Left renal cortex interstitium (tissue), 4 donors: ENCODE data around the gene ERC2. TPM values are rescaled to one million over a fixed set of nuclear protein-coding genes. Genes with fewer than 3 reads are reported as not detected.

ENCODE experiments used
- DNase-seq, 4 donors: peaks; one replicate each; pipeline ENCODE4 v3.0.0-alpha.2; 2013; ENCODE audit warnings: low read depth in 4 of 4, low spot score in 2 of 4, missing footprints in 1 of 4
- polyA plus RNA-seq, 4 donors: library from polyadenylated mRNA; unstranded; fragments of 120-200 nt; gene quantifications; one replicate each; pipeline ENCODE4 v1.2.1, GENCODE V29; 2013; ENCODE audit not compliant: insufficient read length in 4 of 4

The ERC2 gene
- polyA plus RNA-seq, 4 donors: 2.0 to 4.2 (median 3.8) TPM

DNA sequence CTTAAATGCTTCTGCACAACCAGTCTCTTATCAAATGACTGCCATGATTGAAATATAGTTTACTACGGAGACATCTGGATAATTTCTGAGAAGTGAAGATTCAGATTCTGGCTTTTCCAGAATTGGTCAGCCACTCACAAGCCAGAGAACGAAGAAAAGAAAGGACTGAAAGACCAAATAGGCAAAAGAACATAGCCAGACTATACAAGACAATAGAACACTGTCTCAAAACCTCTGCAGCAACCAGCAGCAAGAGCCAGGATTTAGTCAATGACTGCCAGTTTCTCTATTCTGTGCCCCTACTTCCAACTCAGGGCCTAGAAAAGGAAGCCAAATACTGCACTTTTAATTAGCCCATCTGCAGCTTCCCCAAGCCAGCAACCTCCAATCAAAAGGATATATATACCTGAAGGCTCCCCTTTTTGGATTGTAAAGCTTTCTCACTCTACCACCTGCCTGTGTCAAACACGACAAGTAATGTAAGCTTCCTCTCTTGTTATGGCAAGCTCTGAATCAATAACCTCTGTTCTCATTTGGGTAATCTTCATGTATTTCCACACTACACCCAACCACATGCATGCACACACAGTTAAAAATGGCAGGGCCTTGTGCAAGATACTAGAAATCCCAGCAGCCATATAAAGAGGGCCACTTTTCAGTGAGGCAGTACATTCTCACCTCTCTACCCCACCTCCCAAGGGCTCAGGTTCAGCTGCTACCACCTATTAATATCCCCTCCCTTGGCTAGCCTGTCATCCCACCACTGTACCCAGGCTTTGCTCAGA lies 97.1 kb downstream of the ERC2 start:
- no peak for DNase-seq

GRCh38 chr3:56369914-56370313 lies 98.4 kb downstream of the ERC2 start:
- DNase-seq: no peak

DNA sequence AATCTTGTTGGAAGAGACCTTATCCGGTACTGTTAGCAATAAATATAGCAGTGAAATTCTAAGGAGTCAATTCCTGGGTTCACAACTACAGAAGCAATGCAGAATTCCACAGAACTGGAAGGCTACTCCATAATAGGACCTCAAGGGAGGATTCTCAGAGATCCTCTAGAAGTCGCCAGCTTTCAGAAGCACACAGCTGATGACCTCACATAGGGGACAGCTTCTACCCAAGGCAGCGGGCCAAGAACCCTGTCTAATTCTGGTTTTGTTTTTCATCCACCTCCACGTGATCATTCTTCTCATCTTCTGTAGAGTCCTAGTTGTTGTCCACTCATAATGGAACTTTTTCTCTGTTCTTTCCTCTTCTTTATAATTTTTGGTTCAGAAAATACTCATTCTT lies 99.4 kb downstream of the ERC2 start:
- no peak for DNase-seq

DNA sequence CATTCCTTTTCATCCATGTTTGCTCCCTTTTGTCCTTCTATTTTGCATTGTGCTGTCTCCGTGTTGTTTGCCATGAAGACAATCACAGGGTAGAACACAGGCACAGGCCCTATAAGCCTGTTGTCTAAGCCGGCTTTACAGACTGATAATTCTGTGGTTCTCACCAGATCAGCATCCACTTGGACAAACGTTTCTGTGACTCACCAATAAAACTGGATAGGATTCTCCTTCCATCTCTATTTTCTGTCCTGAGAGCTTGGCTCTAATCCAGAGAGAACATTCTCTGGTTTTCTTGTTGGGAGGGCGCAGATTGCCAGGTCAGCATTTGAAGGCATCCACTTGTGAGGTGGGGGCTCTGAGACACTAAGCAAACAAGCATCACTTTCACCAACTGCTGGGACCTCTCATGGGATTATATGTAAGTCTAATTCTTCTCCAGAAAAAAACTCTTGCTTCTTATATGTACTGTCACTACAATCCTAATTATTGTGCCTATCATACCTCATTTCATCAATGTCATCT lies 101.6 kb downstream of the ERC2 start:
- no peak for DNase-seq

DNA sequence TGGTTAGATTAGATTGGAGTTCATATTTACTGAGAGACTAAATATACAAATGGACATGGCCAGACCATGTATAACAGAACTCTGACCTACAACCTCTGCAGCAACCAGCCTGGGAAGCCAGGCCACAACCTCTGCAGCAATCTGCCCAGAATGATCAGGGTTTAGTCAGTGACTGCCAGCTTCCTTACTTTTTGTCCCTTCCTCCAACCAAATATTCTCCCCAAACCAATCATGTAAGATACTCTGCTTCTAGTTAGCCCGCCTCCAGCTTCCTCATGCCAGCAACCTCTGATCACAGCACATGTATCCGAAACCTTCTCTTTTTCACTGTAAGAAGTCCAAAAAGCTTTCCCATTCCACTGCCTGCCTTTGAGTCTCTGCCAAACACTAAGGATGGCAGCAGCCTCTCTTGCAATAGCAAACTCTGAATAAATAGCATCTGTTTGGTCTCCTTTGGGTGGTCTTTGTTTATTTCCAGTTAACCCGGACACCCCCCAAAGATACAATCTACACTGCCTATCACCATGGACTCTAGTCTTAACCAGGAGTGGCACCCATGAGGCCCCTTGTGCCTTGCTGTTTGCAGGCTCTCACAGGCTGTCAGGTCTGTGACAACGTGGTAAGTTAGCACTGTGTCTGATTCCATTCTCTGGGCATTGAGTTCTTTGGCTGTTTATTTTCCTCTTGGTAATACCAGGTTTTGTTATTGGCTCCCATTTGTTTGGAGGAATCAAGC lies 102.2 kb downstream of the ERC2 start:
- DNase-seq: no peak

GRCh38 chr3:56364665-56365064 lies 103.6 kb downstream of the ERC2 start:
- DNase-seq: no peak

- no peak for DNase-seq
Measured at GRCh38 chr3:56363720-56364119, 104.5 kb downstream of the ERC2 start.

DNA sequence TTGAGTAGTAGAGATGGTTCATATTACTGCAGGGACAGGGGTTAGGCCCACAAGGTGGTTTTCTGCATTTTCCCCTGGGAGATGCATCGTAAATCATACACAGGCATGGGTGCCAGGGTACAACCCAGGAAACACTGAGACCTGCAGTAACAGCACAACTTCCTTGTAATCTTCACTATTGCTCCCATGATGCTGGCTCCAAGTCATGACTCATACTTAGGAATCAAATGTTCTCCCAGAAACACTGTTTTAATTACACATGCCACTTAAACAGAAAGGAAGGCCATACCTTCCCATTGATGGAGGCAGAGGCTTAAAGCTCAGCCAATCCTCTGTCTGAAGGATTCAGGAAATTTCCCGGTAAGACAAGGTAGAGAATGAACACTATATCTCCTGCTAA lies 106.5 kb downstream of the ERC2 start:
- no peak for DNase-seq

GRCh38 chr3:56357266-56357665 lies 111.0 kb downstream of the ERC2 start:
- peak in 1 of 4 donors; percentile 25 for DNase-seq

DNA sequence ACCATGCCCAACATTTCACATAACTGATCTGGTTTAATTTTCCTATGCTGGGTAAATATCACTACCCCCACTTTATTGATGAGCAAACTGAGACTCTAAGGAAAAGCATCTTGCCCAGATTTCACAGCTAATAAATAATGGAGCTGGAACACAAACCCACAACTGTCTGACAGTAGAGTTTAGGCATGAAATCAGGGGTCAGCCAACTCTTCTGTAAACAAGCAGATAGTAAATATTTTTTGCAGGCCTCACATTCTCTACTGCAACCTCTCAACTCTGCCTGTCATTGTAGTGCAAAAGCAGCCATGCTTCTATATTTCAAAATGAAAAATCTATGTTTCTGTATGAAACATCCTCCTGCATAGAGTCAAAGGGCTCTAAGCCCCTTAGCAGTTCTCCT lies 111.5 kb downstream of the ERC2 start:
- no peak for DNase-seq

DNA sequence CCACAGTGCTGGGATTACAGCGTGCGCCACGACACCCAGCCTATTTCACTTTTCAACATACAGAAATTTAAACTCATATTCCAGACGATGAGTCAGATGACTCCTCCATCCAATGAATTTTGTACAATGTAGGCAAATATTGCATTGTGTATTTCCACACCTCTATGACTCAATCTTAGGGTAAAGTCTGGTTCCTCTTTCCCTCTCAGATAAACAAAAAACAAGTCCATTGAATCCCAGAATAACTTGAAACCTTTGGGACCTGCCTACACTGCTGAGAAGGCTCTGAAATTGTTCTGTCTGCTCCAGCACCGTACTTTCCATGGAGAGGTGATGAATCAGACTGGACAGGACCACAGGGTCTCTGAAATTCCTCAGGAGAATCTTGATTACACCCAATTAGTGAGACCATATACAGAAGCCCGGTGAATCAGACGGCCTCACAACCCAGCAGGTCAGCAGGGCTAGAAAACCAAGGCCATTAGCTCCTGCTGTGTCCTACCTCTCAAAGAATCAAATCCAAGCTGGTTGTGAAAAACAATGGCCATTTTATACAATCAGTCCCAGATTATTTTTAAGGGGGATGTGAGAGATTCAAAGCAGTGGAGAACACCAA lies 112.6 kb downstream of the ERC2 start:
- DNase-seq: no peak

- DNase-seq: no peak
Measured at GRCh38 chr3:56351537-56351936, 116.7 kb downstream of the ERC2 start.

- DNase-seq: no peak
Measured at GRCh38 chr3:56347219-56347871, 120.9 kb downstream of the ERC2 start.

- no peak for DNase-seq
Measured at GRCh38 chr3:56342475-56342874, 125.8 kb downstream of the ERC2 start.

- no peak for DNase-seq
Measured at GRCh38 chr3:56339671-56340070, 128.6 kb downstream of the ERC2 start.

DNA sequence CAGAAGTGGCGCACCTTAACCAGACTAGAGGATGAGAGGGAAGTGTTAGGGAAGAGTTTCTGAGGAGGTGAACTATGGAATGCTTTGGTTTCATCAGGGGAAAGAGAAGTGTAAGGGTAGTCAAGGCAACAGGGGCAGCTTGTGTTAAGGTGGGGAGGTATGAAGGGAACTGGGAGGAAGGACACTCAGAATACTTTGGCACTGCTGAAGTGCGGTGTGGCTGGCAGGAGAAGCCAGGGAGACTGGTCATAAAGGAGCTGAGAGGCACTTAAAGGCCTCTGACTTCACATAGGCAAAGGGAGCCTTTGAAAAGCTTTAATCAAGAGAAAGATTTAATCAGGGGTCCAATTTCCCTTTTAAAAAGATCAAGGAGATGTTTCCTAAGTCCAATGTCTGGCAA lies 129.0 kb downstream of the ERC2 start:
- no peak for DNase-seq

DNA sequence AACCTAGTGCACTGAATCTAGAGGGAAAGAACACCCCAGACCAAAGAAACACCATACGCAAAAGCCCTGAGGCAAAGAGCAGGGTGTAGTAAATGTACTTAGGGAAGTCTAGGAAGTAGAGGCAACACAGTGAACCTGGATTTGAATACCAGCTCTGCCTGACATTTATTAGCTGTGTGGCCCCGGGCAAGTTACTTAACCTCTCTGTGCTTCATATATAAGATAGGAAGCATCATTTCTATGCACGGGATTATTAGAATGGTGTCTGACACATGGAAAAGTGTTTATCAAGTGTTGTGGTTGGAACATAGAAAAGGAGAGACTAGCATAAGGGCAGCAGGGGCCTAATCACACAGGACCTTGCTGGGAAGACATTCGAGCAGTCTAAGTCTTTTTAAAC lies 132.2 kb downstream of the ERC2 start:
- DNase-seq: no peak

GRCh38 chr3:56324473-56324872 lies 143.8 kb downstream of the ERC2 start:
- no peak for DNase-seq

GRCh38 chr3:56323986-56324420 lies 144.3 kb downstream of the ERC2 start:
- no peak for DNase-seq

- no peak for DNase-seq
Measured at GRCh38 chr3:56322862-56323261, 145.4 kb downstream of the ERC2 start.

DNA sequence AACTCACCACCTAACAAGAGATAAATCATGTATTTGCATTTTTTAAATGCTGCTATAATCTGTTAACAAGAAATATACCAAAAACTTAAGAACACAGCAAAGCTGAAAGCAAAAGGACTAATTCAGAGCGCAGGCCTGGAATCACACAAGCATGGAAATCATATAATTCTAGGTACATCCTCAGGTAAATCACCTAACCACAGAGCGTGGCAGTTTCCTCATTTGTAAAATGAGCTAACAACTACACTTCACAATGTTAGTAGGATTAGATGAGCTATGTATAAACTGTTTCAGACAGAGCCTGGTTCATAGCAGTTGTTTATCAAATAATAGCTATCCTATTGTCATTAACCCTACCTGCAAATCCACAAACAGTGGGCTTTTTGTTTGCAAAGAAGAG lies 146.4 kb downstream of the ERC2 start:
- DNase-seq: no peak
